ENCODE data around the gene ATP2A2.

Gene ATP2A2

GRCh38 chr12:110311903-110312302, 30.9 kb downstream of the ATP2A2 start:
- DNase-seq (ENCODE audit: low read depth) = no peak
- no peak overlapping the region for H3K4me3 ChIP-seq (ENCODE audit: low read depth, low read length)
- no peak for TF ChIP-seq CTCF (IDR thresholded peaks at IDR 0.05; ENCODE audit: insufficient read depth, low read depth, low read length, missing control alignments)

- peak; percentile 9 for DNase-seq (ENCODE audit: low read depth)
- no peak for TF ChIP-seq CTCF (IDR thresholded peaks at IDR 0.05; ENCODE audit: insufficient read depth, low read depth, low read length, missing control alignments)
These were observed 31.7 kb downstream of the ATP2A2 start for GRCh38 chr12:110312581-110313360.

GRCh38 chr12:110314308-110314707, 33.3 kb downstream of the ATP2A2 start:
- peak; percentile 57 for DNase-seq (ENCODE audit: low read depth)
- TF ChIP-seq CTCF (IDR thresholded peaks at IDR 0.05; ENCODE audit: insufficient read depth, low read depth, low read length, missing control alignments) = no peak
- H3K4me3 ChIP-seq (ENCODE audit: low read depth, low read length) = no peak overlapping the region

More at GRCh38 chr12:110312581-110313360, 31.7 kb downstream of the ATP2A2 start:
- H3K4me3 ChIP-seq (ENCODE audit: low read depth, low read length) = no peak overlapping the region

- no peak for TF ChIP-seq CTCF (IDR thresholded peaks at IDR 0.05; ENCODE audit: insufficient read depth, low read depth, low read length, missing control alignments)
- no peak overlapping the region for H3K4me3 ChIP-seq (ENCODE audit: low read depth, low read length)
- peak; percentile 17 for DNase-seq (ENCODE audit: low read depth)
These were observed 35.8 kb downstream of the ATP2A2 start for GRCh38 chr12:110316861-110317260.

GRCh38 chr12:110317911-110318310, 36.9 kb downstream of the ATP2A2 start:
- no peak for DNase-seq (ENCODE audit: low read depth)
- no peak for TF ChIP-seq CTCF (IDR thresholded peaks at IDR 0.05; ENCODE audit: insufficient read depth, low read depth, low read length, missing control alignments)
- H3K4me3 ChIP-seq (ENCODE audit: low read depth, low read length) = no peak overlapping the region

GRCh38 chr12:110320550-110320949, 39.5 kb downstream of the ATP2A2 start:
- H3K4me3 ChIP-seq (ENCODE audit: low read depth, low read length) = no peak overlapping the region
- DNase-seq (ENCODE audit: low read depth) = no peak
- TF ChIP-seq CTCF (IDR thresholded peaks at IDR 0.05; ENCODE audit: insufficient read depth, low read depth, low read length, missing control alignments) = no peak

- TF ChIP-seq CTCF (IDR thresholded peaks at IDR 0.05; ENCODE audit: insufficient read depth, low read depth, low read length, missing control alignments) = no peak
- no peak for DNase-seq (ENCODE audit: low read depth)
- H3K4me3 ChIP-seq (ENCODE audit: low read depth, low read length) = no peak overlapping the region
These were observed 48.7 kb downstream of the ATP2A2 start for GRCh38 chr12:110329710-110330109.
